HK-2 (cell line): Measurements from ENCODE around the gene PIAS2.
"Not testable (repeated sequence)": the region's sequence is repeated elsewhere in the genome, so short reads cannot be mapped to it uniquely, and the experiment has no call there.

Experiments used
- DNase-seq: peaks from one replicate; pipeline ENCODE4 v3.0.0-alpha.2; 2018; ENCODE audit not compliant: unreplicated experiment

Gene PIAS2

GRCh38 chr18:46903406-46903805 is 13.9 kb downstream of the PIAS2 start:
- no peak for DNase-seq

DNA sequence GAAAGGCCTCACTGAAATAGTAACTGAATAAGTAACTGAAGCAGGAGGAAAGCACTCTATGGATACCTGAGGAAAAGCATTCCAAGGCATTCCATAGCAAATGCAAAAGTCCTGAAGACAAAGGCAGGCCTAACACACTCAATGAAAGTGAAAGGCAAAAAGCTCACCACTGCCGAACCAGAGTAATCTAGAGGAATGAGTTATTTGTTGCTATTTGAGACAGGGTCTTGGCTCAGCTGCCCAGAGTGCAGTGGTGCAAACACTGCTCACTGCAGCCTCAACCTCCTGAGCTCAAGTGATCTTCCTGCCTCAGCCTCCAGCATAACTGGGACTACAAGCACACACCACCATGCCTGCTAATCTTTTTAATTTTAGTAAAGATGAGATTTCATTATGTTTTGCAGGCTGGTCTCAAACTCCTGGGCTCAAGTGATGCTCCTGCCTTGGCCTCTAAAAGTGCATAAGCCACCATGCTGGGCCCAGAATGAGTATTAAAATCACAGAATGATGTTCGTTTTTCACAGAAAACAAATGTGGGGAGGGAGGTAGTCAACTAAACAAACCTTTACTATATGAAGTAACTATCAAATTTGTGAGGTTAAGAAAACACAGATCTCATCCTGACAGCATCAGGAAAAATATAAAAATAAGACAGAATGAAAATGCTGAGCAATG is 17.9 kb downstream of the PIAS2 start:
- no peak for DNase-seq

- no peak for DNase-seq
Measured at GRCh38 chr18:46894124-46894523, 23.2 kb downstream of the PIAS2 start.

GRCh38 chr18:46893360-46893759 is 23.9 kb downstream of the PIAS2 start:
- DNase-seq = no peak

DNA sequence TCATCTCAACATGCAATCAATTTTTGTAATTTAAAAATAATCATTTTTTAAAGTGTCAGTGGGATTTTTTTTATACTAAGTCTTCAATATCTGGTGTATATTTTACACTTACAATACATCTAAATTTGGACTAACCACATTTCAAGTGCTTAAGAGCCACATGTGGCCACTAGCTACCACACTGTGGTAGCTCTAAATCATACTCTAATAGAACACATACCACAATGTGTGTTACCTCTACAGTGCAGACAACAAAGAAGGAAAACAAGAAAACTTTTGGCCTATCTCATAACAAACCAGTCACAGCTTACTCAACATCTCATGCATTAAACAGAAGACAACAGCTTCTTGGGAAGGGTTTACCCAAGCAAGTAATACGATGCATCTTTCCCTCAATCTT is 24.5 kb downstream of the PIAS2 start:
- DNase-seq = no peak

DNA sequence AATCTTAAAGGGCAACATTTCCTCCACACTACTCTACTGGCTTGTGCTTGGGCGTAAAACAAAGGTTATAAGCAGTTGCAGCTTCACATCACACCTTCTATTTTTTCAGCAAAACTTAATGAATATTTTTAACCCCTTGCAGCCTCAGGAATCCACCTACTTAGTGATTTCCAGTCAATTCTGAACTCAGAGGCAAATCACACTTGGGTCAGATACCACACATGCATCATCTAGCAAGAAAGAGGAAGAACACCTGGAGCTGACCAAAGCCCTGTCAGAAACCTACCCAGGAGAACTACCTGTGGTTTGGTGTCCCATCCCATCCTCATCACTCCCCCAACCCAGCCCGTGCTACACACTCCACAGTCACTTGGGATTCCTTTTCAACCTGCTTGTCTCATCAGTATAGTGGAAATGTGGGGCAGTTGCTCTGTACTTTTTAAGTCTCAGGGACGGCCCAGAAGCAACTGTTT is 25.5 kb downstream of the PIAS2 start:
- no peak for DNase-seq

DNA sequence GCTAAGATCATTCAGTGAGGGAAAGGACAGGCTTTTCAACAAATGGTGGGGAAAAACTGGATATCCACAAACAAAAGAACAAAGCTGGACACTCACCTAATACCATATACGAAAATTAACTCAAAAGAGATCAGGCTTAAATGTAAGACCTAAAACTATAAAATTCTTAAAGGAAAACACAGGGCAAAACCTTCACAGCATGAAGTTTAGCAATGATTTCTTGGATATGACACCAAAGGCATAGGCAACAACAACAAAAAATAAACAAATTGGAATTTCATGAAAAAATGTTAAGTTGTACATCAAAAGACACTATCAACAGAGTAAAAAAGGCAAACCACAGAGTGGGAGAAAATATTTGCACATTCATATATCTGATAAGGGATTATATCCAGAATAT is 28.3 kb downstream of the PIAS2 start:
- no peak for DNase-seq

GRCh38 chr18:46886893-46887292 is 30.4 kb downstream of the PIAS2 start:
- no peak for DNase-seq

DNA sequence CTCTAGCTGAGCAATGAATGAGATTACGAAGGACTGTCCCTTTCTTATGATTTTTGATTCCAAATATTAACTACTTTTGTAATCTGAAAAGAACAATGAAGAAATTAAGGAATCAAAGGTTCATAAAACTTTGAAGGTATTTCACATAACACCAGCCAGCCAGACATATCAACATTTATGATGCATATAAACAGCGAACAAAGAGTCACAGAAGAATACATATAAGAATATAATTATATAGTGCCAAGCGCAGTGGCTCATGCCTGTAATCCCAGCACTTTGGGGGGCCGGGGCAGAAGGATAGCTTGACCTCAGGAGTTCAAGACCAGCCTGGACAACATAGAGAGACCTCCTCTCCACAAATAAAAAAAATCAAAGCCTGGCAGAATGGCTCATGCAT is 34.1 kb downstream of the PIAS2 start:
- no peak for DNase-seq

DNA sequence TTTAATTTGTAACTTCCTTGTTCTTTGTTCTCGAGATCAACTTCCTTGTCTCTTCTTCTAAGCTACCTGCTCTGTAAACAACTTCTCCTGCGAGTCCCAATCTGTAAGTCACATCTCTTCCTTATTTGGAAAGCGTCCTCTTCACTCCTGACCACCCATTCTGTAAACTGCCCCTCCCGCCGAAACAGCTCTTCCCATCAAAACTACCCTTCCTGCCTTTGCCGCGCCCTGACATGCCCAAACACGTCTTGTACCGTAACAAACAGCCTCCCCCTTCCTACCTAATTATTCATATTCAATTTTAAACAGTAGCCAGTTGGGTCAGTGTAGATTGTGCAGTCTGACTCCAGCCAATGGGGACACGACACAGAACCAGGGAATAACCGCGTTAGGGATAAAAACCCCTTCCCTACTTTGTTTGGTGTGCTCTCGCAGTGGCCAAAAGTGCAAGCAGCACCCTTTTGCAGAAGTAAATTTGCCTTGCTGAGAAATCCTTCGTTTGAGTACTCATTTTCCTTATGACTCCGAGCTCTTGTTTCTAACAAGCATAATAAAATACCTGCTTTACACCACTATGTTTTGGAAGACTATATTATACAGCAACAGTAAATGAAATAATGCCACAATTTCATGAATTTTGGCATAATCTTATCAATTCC is 39.8 kb downstream of the PIAS2 start:
- no peak for DNase-seq

DNA sequence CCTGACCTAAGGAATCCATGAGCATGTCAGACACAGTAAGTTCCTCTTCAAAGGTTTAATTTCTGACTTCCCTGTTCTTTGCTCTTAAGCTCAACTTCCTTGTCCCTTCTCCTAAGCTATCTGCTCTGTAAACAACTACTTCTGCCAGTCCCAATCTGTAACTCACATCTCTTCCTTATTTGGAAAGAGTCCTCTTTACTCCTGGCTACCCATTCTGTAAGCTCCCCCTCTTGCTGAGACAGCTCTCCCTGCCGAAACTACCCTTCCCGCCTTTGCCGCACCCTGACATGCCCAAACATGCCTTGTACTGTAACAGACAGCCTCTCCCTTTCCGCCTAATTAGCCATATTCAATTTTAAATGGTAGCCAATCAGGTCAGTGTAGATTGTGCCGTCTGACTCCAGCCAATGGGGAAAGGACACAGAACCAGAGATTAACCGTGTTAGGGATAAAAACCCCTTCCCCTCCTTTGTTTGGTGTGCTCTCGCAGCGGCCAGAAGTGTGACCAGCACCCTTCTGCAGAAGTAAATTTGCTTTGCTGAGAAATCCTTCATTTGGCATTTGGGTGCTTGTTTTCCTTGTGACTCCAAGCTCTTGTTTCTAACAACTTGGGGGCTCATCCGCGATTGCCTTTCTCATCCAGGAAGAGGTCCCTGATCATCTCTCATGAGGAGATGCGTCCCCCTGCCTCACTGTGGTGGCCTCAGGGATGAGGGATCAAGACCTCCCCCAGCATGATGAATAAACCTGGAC is 49.0 kb downstream of the PIAS2 start:
- DNase-seq = no peak

- no peak for DNase-seq
Measured at GRCh38 chr18:46867367-46868143, 49.8 kb downstream of the PIAS2 start.

DNA sequence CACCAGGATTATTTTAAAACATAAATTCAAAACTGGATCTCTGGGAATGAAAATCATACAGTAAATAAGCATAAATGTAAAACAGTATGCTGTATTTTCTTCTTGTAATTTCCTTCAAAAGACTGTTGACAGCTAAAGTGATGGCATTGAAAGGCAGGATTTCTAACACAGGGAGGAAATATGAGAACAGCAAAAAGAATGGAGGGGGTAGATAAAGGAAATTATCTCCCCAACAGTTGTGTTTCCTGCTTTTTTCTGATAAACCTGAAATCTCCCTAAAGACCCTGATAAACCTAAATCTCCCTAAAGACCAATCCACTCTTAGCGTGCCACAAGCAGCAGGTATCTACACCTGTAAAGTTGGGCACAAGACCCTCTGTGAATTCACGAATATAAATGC is 50.8 kb downstream of the PIAS2 start:
- no peak for DNase-seq

- DNase-seq = not testable (repeated sequence)
Measured at GRCh38 chr18:46865245-46865644, 52.1 kb downstream of the PIAS2 start.

- DNase-seq = no peak
Measured at GRCh38 chr18:46859855-46860254, 57.5 kb downstream of the PIAS2 start.

- no peak for DNase-seq
Measured at GRCh38 chr18:46858290-46858689, 59.0 kb downstream of the PIAS2 start.

DNA sequence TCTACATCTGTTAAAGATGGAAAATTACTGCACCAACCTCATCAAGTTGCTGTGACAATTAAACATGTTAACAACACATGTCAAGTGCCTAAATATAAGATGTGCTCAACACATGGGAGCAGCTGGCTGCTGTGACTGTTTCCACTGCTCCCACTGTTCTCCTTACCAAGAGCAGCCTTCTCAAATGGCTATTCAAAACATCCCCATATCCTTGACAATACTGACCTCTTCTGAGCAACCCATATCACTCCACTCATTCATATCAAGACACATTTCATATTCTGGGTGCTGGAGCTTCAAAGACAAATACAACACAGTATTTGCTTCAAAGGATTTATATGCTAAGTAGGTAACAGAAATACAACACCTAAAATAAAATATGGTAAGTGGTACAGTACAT is 60.3 kb downstream of the PIAS2 start:
- DNase-seq = no peak

DNA sequence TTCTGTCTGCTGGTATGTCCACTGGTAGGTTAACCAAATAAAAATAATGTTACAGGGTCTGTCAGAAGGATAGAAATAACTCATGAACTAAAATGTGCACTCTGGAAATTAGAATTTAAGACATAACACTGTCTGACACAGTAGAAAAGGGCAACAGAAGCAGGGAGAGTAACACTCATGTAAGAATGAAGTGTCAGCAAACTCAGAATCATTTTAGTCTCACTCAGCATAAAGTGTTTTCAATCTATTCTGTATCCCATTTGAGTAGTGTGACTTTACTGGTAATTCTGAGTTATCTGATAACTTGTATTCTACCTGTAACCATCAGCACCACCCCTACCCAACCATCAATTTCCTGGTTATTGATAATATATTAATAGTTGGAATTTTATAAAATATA is 68.3 kb downstream of the PIAS2 start:
- no peak for DNase-seq

- no peak for DNase-seq
Measured at GRCh38 chr18:46843372-46843771, 73.9 kb downstream of the PIAS2 start.

GRCh38 chr18:46842583-46842982 is 74.7 kb downstream of the PIAS2 start:
- DNase-seq = no peak

GRCh38 chr18:46833899-46834298 is 83.4 kb downstream of the PIAS2 start:
- DNase-seq = no peak

GRCh38 chr18:46832849-46833248 is 84.5 kb downstream of the PIAS2 start:
- DNase-seq = no peak
